PC-3 (cell line): ENCODE measurements around the gene GORAB. TPM values are rescaled to one million over a fixed set of nuclear protein-coding genes. Genes with fewer than 3 reads are reported as not detected.

Experiments
- ATAC-seq: fragments of 200-7000 bp; cut with Tn5 transposase; 2 replicates; pipeline ENCODE4 v1.9.1; 2020; ENCODE audit warnings: mild to moderate bottlenecking, moderate library complexity
- BruUV-seq: library from RNA; stranded (reverse); fragments of 400-500 nt; replicated peaks from 2 replicates; lab custom pipeline; 2021; lab: Mats Ljungman, UMichigan
- CTCF ChIA-PET: fragments of 300-600 bp; sonication (Branson Sonifier 250); formaldehyde crosslinking; loops from one replicate; lab custom pipeline; 2022; ENCODE audit warnings: antibody characterized with exemption; lab: Charles Lee
- POLR2A ChIA-PET: fragments of 300-600 bp; sonication (Branson Sonifier 250); formaldehyde crosslinking; loops from one replicate; lab custom pipeline; 2022; ENCODE audit warnings: antibody characterized with exemption; ENCODE audit not compliant: unreplicated experiment; lab: Charles Lee
- DNase-seq: peaks from one replicate; pipeline ENCODE4 v3.0.0-alpha.2; 2015
- H2AFZ ChIP-seq: fragments of 300-600 bp; sonication (generic); 2 replicates; pipeline ENCODE4 v1.6.0; 2016; ENCODE audit warnings: antibody characterized with exemption, low read length
- H3F3A ChIP-seq: fragments of 300-600 bp; sonication (generic); one replicate; pipeline ENCODE4 v1.6.0; 2017; ENCODE audit warnings: antibody characterized with exemption, low read length, control low read depth, mild to moderate bottlenecking; ENCODE audit not compliant: unreplicated experiment
- H3K27ac ChIP-seq: fragments of 300-600 bp; sonication (generic); 2 replicates; pipeline ENCODE4 v1.5.1; 2016; ENCODE audit warnings: mild to moderate bottlenecking, low read length
- H3K27me3 ChIP-seq: fragments of 300-600 bp; sonication (generic); 2 replicates; pipeline ENCODE4 v1.6.1; 2016; ENCODE audit warnings: low read length, mixed read lengths
- H3K36me3 ChIP-seq: fragments of 300-600 bp; sonication (generic); 2 replicates; pipeline ENCODE4 v1.6.1; 2016; ENCODE audit warnings: low read depth, mixed run types, low read length, mixed read lengths
- H3K4me1 ChIP-seq: fragments of 300-600 bp; sonication (generic); 2 replicates; pipeline ENCODE4 v1.5.1; 2016; ENCODE audit warnings: low read length; ENCODE audit not compliant: insufficient read depth
- H3K4me2 ChIP-seq: fragments of 300-600 bp; sonication (generic); 2 replicates; pipeline ENCODE4 v1.6.0; 2016; ENCODE audit warnings: low read length
- H3K4me3 ChIP-seq: fragments of 300-600 bp; sonication (generic); 2 replicates; pipeline ENCODE4 v1.5.1; 2016; ENCODE audit warnings: mild to moderate bottlenecking, low read length, mixed read lengths
- H3K79me2 ChIP-seq: fragments of 300-600 bp; sonication (generic); 2 replicates; pipeline ENCODE4 v1.6.1; 2017; ENCODE audit warnings: low read length, mixed read lengths
- H3K9ac ChIP-seq: fragments of 300-600 bp; sonication (generic); 2 replicates; pipeline ENCODE4 v1.6.0; 2016; ENCODE audit warnings: mild to moderate bottlenecking, low read length
- H3K9me2 ChIP-seq: fragments of 300-600 bp; sonication (generic); replicated peaks from 2 replicates; pipeline ENCODE4 v1.6.1; 2016; ENCODE audit warnings: mixed run types, low read length, mixed read lengths
- H3K9me3 ChIP-seq: fragments of 300-600 bp; sonication (generic); 2 replicates; pipeline ENCODE4 v1.6.1; 2016; ENCODE audit warnings: low read length, mixed read lengths
- H4K20me1 ChIP-seq: fragments of 300-600 bp; sonication (generic); 2 replicates; pipeline ENCODE4 v1.6.1; 2016; ENCODE audit warnings: low read length, mixed read lengths
- CTCF ChIP-seq: fragments of 300-600 bp; sonication (generic); conservative IDR thresholded peaks from 2 replicates; pipeline ENCODE4 v1.5.1; 2017; ENCODE audit warnings: antibody characterized with exemption, low read depth, mild to moderate bottlenecking, low read length
- EZH2 ChIP-seq: fragments of 300-600 bp; sonication (generic); IDR thresholded peaks from one replicate; pipeline ENCODE4 v1.6.1; 2017; ENCODE audit warnings: antibody characterized with exemption, mild to moderate bottlenecking, low read length; ENCODE audit not compliant: unreplicated experiment
- EZH2phosphoT487 ChIP-seq: fragments of 300-600 bp; sonication (generic); IDR thresholded peaks from 2 replicates; pipeline ENCODE4 v1.6.1; 2018; ENCODE audit warnings: mild to moderate bottlenecking, antibody characterized with exemption, low read length, borderline replicate concordance
- intact Hi-C: fragments of 100-400 bp; cut with micrococcal nuclease; formaldehyde crosslinking; loops from 2 replicates; pipeline ENCODE4 v1.9.0; 2023
- total RNA-seq: library from RNA; depleted of rRNA; stranded (reverse); fragments of >200 nt; gene quantifications from 2 replicates; pipeline ENCODE4 v1.2.3, GENCODE V29; 2014

Gene GORAB
- total RNA-seq, 1 experiment from 2014 or later = 23.2 TPM

GRCh38 chr1:170590921-170591705 lies 59.1 kb downstream of the GORAB start:
- Histone ChIP-seq H3K4me2 (no peak overlapping the region), H3K79me2 (no peaks in the 10 kb centered on the region), H3K27ac (no peak overlapping the region), H3K9me3 (no peaks in the 10 kb centered on the region), H3K36me3 (no peaks in the 10 kb centered on the region), H2AFZ (no peak overlapping the region), H4K20me1 (no peaks in the 10 kb centered on the region), H3K9ac (no peak overlapping the region), H3K4me3 (no peak overlapping the region), H3K27me3 (peaks cover 65% of the 10 kb centered on the region), H3K4me1 (no peaks in the 10 kb centered on the region), H3F3A (no peaks in the 10 kb centered on the region), H3K9me2 (no peaks in the 10 kb centered on the region)
- POLR2A ChIA-PET = no interaction called here
- CTCF ChIA-PET = no interaction called here
- TF ChIP-seq EZH2 = peak; percentile 52
- no peak for TF ChIP-seq EZH2phosphoT487
- DNase-seq = no peak
- intact Hi-C loops = no loop called here
- no peak for ATAC-seq
- no TSS peak for BruUV-seq

GRCh38 chr1:170592591-170593111 lies 60.7 kb downstream of the GORAB start:
- H3K79me2 ChIP-seq = no peaks in the 10 kb centered on the region
- no peak for DNase-seq
- peaks cover 50% of the 10 kb centered on the region for H3K27me3 ChIP-seq
- no peak overlapping the region for H3K4me3 ChIP-seq
- intact Hi-C loops = no loop called here
- H4K20me1 ChIP-seq = no peaks in the 10 kb centered on the region
- no peaks in the 10 kb centered on the region for H3K9me3 ChIP-seq
- ChIA-PET CTCF (no interaction called here), POLR2A (no interaction called here)
- no peak overlapping the region for H3K27ac ChIP-seq
- 0 out of 2 replicates have a peak, but pooled peaks cover 4% of the 10 kb centered on the region for H3K4me1 ChIP-seq
- TF ChIP-seq EZH2 (no peak), CTCF (no peak), EZH2phosphoT487 (no peak)
- BruUV-seq = no TSS peak
- no peaks in the 10 kb centered on the region for H3K9me2 ChIP-seq
- no peak for ATAC-seq
- no peak overlapping the region for H3K9ac ChIP-seq
- H2AFZ ChIP-seq = no peak overlapping the region
- no peaks in the 10 kb centered on the region for H3F3A ChIP-seq
- H3K36me3 ChIP-seq = no peaks in the 10 kb centered on the region
- no peak overlapping the region for H3K4me2 ChIP-seq

- ChIA-PET CTCF (no interaction called here), POLR2A (no interaction called here)
- Histone ChIP-seq H3K9ac (no peak overlapping the region), H3K9me2 (no peaks in the 10 kb centered on the region), H3K4me3 (no peak overlapping the region), H3K4me1 (0 out of 2 replicates have a peak, but pooled peaks cover 4% of the 10 kb centered on the region), H3F3A (no peaks in the 10 kb centered on the region), H3K36me3 (no peaks in the 10 kb centered on the region), H3K27me3 (peaks cover 42% of the 10 kb centered on the region), H3K27ac (no peak overlapping the region), H3K79me2 (no peaks in the 10 kb centered on the region), H2AFZ (no peak overlapping the region), H3K4me2 (peak overlapping the region; percentile 2; the same call in 1 of the 2 replicates), H4K20me1 (no peaks in the 10 kb centered on the region), H3K9me3 (no peaks in the 10 kb centered on the region)
- DNase-seq (no peak), ATAC-seq (no peak)
- TF ChIP-seq CTCF (no peak), EZH2phosphoT487 (no peak), EZH2 (no peak)
- no TSS peak for BruUV-seq
- intact Hi-C loops = no loop called here
Measured at GRCh38 chr1:170593173-170594011, 61.4 kb downstream of the GORAB start.
